GM18868 (cell line): ENCODE measurements around the gene DDN.

Source experiments
- ATAC-seq: cut with Tn5 transposase; IDR thresholded peaks from one replicate; pipeline ENCODE4 v1.9.1; 2021; ENCODE audit warnings: mild to moderate bottlenecking, moderate library complexity; ENCODE audit not compliant: unreplicated experiment

The DDN gene

DNA sequence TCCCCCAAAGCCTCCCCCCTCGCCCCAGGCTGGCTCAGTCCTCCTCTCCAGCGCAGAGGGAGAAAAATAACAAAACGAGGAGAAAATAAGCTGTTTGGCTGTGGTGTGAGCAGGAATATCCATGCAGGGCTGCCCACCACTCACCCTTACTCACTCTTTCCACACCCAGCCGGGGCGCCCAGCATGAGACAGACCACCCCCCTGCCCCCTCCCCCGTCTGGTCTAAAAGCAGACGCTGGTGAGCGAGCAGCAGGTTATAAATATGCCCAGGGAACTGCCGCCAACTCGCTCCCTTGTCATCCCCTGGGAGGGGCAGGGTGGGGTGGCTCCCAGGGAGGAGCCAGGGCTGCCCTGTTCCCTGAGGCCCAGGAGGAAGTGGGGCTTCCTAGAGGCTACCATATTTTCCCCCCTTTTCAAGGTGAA, 13.7 kb downstream of the DDN start:
- no peak for ATAC-seq

DNA sequence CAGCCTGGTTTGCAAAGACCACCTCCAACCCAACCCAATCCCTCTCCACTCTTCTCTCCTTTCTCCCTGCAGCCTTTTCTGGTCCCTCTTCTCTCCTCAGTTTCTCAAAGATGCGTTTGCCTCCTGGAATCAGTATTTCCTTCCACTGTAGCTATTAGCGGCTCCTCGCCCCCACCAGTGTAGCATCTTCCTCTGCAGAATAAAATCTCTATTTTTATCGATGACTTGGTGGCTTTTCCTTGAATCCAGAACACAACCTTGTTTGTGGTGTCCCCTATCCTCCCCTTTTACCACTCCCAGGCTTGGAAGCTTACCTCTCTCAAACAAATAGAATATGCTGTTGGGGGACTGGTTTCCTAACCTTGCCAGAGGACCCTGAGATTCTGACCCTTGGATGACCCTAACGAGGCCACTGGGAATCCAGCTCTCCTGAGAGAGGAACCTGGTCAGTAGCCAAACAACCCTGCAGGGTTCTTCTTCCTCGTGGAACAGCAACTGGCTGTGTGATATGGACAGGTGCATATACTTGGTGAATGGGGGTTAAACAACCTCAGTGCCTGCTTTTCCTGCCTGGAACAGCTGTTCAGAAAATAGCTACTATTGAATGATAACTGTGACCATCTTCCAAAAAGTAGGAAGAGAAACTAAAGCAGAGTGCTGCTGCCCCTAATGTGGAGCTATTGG, 16.6 kb downstream of the DDN start:
- no peak for ATAC-seq

GRCh38 chr12:48981757-48982157, 17.4 kb downstream of the DDN start:
- ATAC-seq = no peak

GRCh38 chr12:48980953-48981756, 18.0 kb downstream of the DDN start:
- no peak for ATAC-seq

GRCh38 chr12:48980389-48980952, 18.7 kb downstream of the DDN start:
- no peak for ATAC-seq

DNA sequence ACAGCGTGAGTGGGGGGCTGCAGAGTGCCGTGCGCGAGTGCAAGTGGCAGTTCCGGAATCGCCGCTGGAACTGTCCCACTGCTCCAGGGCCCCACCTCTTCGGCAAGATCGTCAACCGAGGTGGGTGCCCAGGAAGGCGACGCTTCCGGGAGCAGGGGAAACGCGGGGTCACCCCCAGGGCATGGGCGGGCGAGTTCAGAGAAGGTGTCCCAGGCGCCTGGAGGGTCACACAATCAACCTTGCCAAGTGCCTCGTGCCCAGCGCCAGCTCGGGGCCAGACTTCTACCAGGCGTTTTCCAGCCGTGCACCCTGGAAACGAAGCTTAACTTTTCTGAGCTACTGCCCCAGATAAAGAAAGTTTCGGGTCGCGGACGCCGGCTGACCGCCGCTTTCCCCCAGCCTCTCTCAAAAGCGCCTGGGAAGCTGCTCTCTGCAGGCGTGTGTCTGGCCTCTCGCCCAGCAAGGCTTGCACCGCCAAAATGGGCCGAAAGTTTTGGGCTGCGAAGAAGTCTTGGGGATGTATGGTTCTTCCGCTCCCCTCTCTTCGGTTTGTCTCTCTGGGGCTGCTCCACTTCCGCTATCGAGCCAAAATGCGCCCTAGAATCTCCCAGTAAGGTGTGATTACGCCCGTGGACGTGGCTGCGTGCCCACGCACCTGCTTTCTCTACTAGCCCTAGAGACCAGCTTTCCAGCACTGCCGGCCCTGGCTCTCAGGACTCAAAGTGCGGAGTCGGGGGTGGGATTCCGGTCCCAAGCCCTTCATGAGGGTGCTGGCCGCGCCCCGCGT, 19.4 kb downstream of the DDN start:
- ATAC-seq = no peak

GRCh38 chr12:48978741-48979601, 20.2 kb downstream of the DDN start:
- no peak for ATAC-seq

- no peak for ATAC-seq
Observed at GRCh38 chr12:48978291-48978740, 20.9 kb downstream of the DDN start, which contains the start of gene WNT1. TSS of gene WNT1 (plus strand) at chr12:48978322. CDS start at chr12:48978651, 329 bp downstream.

DNA sequence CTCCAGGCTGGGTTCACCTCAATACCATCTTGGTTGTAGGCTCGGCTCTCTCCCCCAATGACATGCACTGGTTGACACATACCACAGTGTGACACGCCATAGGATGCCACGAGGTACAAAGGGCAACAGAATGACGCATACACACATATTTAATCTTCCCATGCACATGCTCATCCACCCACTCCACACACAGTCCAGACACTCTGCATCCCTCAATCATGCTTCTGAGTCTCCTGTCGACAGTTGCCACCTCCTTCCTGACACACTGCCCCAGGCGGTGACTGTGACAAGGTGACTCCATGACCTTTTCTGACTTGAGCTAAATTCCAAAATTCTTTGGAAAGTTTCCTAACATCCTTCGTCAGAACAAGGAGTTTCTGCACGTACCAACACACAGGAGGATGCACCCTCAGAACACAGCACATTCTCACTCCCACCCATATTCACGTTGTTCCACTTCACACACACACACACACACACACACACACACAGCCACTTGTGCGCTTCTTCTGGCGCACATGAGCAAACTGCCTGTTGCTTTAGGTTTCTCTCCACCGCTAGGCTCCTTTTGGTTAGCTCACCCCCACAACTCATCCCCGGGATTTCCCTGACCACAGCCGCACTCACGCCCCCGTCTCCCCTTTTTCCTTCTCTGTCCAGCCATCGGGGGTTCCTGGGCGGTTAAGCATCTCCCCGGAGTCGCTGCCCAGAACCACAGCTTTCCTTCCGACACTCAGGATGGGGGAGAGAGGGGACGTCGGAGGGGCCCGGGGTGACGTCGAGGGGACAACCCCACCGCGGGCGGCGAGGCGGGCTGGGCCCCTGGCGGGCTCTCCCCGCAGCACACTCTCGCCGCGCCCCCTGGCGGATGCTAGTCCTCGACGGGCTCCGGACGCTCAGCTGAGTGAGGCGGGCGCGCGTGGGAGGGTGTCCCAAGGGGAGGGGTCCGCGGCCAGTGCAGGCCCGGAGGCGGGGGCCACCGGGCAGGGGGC, 21.6 kb downstream of the DDN start:
- ATAC-seq = peak; percentile 53

DNA sequence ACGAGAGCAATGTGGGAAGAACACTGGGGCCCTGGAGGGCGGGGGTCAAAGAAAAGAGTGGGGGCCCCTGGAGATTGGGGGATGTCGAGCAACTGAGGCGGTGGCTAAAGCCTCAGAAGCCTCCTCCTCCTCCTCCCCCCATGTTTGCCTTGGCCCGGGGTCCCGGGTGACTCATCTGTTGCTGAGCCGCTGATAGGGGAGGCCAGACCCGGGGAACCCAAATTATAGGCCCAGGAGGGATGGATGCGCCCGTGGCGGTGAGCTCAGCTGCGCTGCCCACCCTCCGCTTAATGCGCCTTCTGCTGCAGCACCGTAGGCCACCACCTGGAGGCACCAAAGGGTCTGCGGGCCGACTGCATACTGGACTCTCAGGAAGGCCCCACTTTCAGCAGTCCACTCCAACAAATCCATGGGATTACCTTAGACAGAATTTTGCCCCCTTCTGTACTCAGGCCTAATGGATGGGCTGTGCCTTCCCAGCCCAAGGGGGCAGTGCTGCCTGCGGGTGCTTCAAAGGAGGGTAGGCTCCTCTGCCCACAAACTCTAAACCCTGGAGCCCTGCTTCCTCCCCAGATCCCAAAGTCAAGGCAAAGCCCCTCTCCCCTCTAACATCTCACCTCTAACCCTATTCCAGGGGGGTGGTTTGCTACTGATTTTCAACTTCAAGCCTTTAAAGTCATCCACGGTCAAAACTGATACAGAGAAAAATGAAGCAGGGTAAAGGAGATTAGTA, 25.1 kb downstream of the DDN start:
- ATAC-seq = no peak

- ATAC-seq = no peak
Observed at GRCh38 chr12:48973531-48973930, 25.6 kb downstream of the DDN start.

DNA sequence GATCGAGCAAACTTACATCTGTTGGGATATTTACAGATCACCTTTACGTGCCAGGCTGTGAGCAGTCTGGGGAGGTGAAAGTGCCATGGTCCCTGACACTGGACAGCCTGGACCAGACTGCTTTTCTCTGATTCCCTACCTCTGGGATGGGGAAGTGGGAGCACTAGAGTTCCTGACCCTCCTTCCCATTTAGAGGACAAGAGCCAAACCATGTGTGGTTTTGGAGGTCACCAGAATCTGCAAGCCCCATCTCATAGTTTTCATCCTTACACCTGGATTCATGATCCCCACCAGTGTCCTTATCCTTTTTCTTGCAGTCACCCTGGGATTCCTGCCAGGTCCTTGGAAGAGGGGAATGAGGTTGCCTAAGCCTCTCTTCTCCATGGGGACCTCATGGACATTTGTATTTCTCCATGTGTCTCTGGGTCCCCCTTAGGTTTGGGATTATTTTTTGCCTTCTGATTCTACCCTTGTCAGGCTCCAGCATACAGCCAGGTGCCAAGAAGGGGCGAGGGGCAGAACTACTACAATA, 26.2 kb downstream of the DDN start:
- ATAC-seq = no peak

GRCh38 chr12:48972213-48972951, 26.8 kb downstream of the DDN start:
- no peak for ATAC-seq

GRCh38 chr12:48970702-48971334, 28.4 kb downstream of the DDN start:
- no peak for ATAC-seq

DNA sequence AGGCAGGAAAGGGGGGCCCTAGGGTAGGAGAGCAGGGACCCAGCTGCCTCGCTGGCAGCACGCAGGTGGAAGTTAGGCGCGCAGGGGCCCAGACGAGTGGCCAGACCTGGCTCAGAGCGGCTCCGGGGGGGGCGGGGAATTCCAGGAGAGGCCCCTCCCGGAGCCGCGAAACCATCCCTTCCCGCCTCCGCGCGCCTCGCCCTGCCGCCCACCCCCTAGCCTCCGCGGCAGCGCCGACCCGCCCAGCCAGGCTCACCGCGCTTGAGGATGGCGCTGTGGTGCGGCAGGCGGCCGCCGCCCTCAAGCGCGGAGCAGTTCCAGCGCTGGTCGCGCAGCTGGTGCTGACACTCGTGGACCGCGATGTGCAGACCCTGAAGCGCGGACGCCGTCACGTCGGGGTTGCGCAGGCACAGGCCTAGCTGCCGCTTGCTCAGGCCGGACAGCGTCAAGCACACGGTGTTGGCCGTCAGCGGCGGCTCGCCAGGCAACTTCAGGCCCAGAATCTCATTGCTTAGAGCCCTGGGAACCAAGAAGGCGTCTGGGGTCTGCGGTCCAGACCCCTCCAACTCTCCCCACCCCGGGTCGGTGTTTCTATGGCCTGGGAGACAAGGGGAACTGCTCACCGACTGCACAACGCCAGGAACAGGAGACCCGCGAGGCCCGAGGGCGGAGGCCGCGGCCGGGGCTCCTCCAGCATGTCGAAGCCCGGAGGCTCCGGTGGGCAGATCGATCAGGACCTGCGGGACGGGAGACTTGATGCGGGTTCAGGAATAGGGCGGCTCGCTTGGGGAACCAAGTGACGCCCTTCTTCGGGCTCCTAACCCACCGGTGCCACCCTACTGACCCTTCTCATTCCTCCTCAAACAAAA, 29.1 kb downstream of the DDN start:
- no peak for ATAC-seq
